Sigmoid colon (tissue), 4 donors: ENCODE data around the gene SART3.

Experiments
- CTCF ChIP-seq, 4 experiments: fragments of 450-650 bp in 3 of 4; fragments of 200-600 bp in 1 of 4; IDR thresholded peaks; one replicate each; pipeline ENCODE4 v1.5.1; 2016 to 2019; ENCODE audit warnings: antibody characterized with exemption in 4 of 4, mild to moderate bottlenecking in 3 of 4, moderate library complexity in 2 of 4
- EP300 ChIP-seq, 4 donors: sonication (generic); formaldehyde crosslinking; IDR thresholded peaks; one replicate each; pipeline ENCODE4 v1.6.1; 2017; ENCODE audit warnings: antibody characterized with exemption in 4 of 4
- POLR2A ChIP-seq, 2 donors: fragments of 450-650 bp; IDR thresholded peaks; one replicate each; pipeline ENCODE4 v1.6.1; 2016; ENCODE audit warnings: antibody characterized with exemption in 2 of 2, mild to moderate bottlenecking in 2 of 2, moderate library complexity in 2 of 2
- POLR2AphosphoS5 ChIP-seq, 4 donors: sonication (generic); formaldehyde crosslinking; IDR thresholded peaks; one replicate each; pipeline ENCODE4 v1.6.1; 2017; ENCODE audit warnings: antibody characterized with exemption in 4 of 4

GRCh38 chr12:108600702-108601007, 39.7 kb upstream of the SART3 start:
- no peak for TF ChIP-seq CTCF (IDR thresholded peaks at IDR 0.05)
- TF ChIP-seq POLR2A (IDR thresholded peaks at IDR 0.05) = no peak
- no peak for TF ChIP-seq POLR2AphosphoS5 (IDR thresholded peaks at IDR 0.05)
- no peak for TF ChIP-seq EP300 (IDR thresholded peaks at IDR 0.05)
